ENCODE measurements around the gene SPATA2. TPM values are rescaled to one million over a fixed set of nuclear protein-coding genes. Genes with fewer than 3 reads are reported as not detected.

The SPATA2 gene
- total and polyA plus RNA-seq, 2 of the 13 experiments (the other 11 are each of a cell fraction or from before 2014, with no cell fraction given): 3.2 to 8.7 TPM

- in situ Hi-C loops (cut with HindIII; ENCODE audit: extremely low pct_ligation_motif_present, low pct_unique_long_range_greater_than_20kb) (no loop called here), intact Hi-C loops (cut with micrococcal nuclease; ENCODE audit: unreplicated experiment) (loop anchor here (1.0 to 2.0 kb wide), 3 partner anchors 14 to 319 kb away; partner anchors contain the start of gene SPATA2)
- H3K4me1 ChIP-seq (ENCODE audit: insufficient read depth, low read length): peaks cover 44% of the 10 kb centered on the region
- no peaks in the 10 kb centered on the region for H4K20me1 ChIP-seq (ENCODE audit: insufficient read depth, low read length)
- H2AFZ ChIP-seq (ENCODE audit: low read length): peak overlapping the region; percentile 52
- no peak for DNase-seq (ENCODE audit: low spot score)
- TF ChIP-seq CENPBD1 (CRISPR knock-in tag; IDR thresholded peaks at IDR 0.05; ENCODE audit: borderline replicate concordance, low read depth) (0 out of 2 replicates have a peak, but pooled peaks have one; percentile 12), ZNF274 (CRISPR knock-in tag; IDR thresholded peaks at IDR 0.05) (0 out of 2 replicates have a peak, but pooled peaks have one; percentile 21), ZNF121 (CRISPR knock-in tag; IDR thresholded peaks at IDR 0.05) (peak; percentile 98), MLLT10 (CRISPR knock-in tag; IDR thresholded peaks at IDR 0.05) (no peak), ZNF20 (CRISPR knock-in tag; IDR thresholded peaks at IDR 0.05) (0 out of 2 replicates have a peak, but pooled peaks have one; percentile 14), SNAPC2 (CRISPR knock-in tag; IDR thresholded peaks at IDR 0.05) (0 out of 2 replicates have a peak, but pooled peaks have one; percentile 21), HHEX (CRISPR knock-in tag; IDR thresholded peaks at IDR 0.05) (no peak), ZNF607 (CRISPR knock-in tag; IDR thresholded peaks at IDR 0.05; ENCODE audit: borderline replicate concordance) (0 out of 2 replicates have a peak, but pooled peaks have one; percentile 27)
- CTCF ChIA-PET (ENCODE audit: low intra/inter-chr PET ratio, low total read pairs): interaction anchor here (1.0 to 2.1 kb wide), 9 partner anchors 13 to 387 kb away, joined by 3 to 23 read pairs (median 6); partner anchors contain the start of gene SPATA2
- peak overlapping the region; percentile 64 for H3K4me2 ChIP-seq (ENCODE audit: low read depth, low read length)
- no TSS peak for BruUV-seq (replicated peaks)
- WGBS (ENCODE audit: low lambda C conversion rate): 5% methylated on average over 4 of the region's 4 CpGs
- no peak overlapping the region for H3K9ac ChIP-seq (ENCODE audit: insufficient read depth, low read depth, low read length)
- H3K27me3 ChIP-seq (ENCODE audit: control insufficient read depth in 1 of 2, insufficient read depth in 2 of 2, low read length in 2 of 2): no peaks in the 10 kb centered on the region
- POLR2A ChIA-PET: interaction anchor here (5.9 kb wide), 1 partner anchor 13 kb away, joined by 28 read pairs; the partner anchor contains the start of gene SPATA2
- H3K79me2 ChIP-seq (ENCODE audit: insufficient read depth, low read length): no peaks in the 10 kb centered on the region
- no peaks in the 10 kb centered on the region for H3K9me3 ChIP-seq (ENCODE audit: low read length)
- H3K27ac ChIP-seq (ENCODE audit: extremely low read length, insufficient read depth, low read length): no peak overlapping the region
- H3K4me3 ChIP-seq (replicated peaks in 1 of 3; ENCODE audit: insufficient read depth in 1 of 3, low read depth in 2 of 3, low read length in 3 of 3): peak overlapping the region in 1 of 3 experiments; percentile 36; a peak in 1 of 6 replicates
- no peaks in the 10 kb centered on the region for H3K36me3 ChIP-seq (replicated peaks in 1 of 2; ENCODE audit: control insufficient read depth in 1 of 2, insufficient read depth in 2 of 2, low read length in 2 of 2)
- FAIRE-seq: no peak
- ATAC-seq: peak; percentile 37
Observed at GRCh38 chr20:49929142-49929494, 13.8 kb upstream of the SPATA2 start.

Data from HepG2 (cell line).